WTC11 (cell line): Measurements from ENCODE around the gene ARHGAP23. TPM values are rescaled to one million over a fixed set of nuclear protein-coding genes. Genes with fewer than 3 reads are reported as not detected.

Source experiments
- ATAC-seq: fragments of 200-7000 bp; cut with Tn5 transposase; 2 replicates; pipeline ENCODE4 v1.10.0; 2021; ENCODE audit warnings: mild to moderate bottlenecking, moderate library complexity
- CTCF ChIA-PET: fragments of 300-600 bp; sonication (Branson Sonifier 250); formaldehyde crosslinking; loops from one replicate; lab custom pipeline; 2021; ENCODE audit warnings: antibody characterized with exemption; lab: Charles Lee
- POLR2A ChIA-PET: fragments of 350-600 bp; sonication (Branson Sonifier 250); formaldehyde crosslinking; loops from one replicate; lab custom pipeline; 2021; ENCODE audit warnings: antibody characterized with exemption; lab: Charles Lee
- DNase-seq: peaks from one replicate; pipeline ENCODE4 v3.0.0; 2021; ENCODE audit warnings: low spot score
- H3K27ac Mint-ChIP-seq: 2 replicates; pipeline ENCODE4 v1.8.0; 2021; ENCODE audit warnings: mixed read lengths
- H3K27me3 Mint-ChIP-seq: 2 replicates; pipeline ENCODE4 v1.8.0; 2021; ENCODE audit warnings: low read depth, mild to moderate bottlenecking, moderate library complexity, mixed read lengths
- H3K36me3 Mint-ChIP-seq: 2 replicates; pipeline ENCODE4 v1.8.0; 2021; ENCODE audit warnings: mixed read lengths
- H3K4me1 Mint-ChIP-seq: 2 replicates; pipeline ENCODE4 v1.8.0; 2022; ENCODE audit warnings: mixed read lengths
- H3K4me3 Mint-ChIP-seq: 2 replicates; pipeline ENCODE4 v1.8.0; 2021; ENCODE audit warnings: mild to moderate bottlenecking, moderate library complexity, mixed read lengths
- H3K9me3 Mint-ChIP-seq: 2 replicates; pipeline ENCODE4 v1.8.0; 2021; ENCODE audit warnings: mixed read lengths
- ATF2 ChIP-seq: sonication (generic); formaldehyde crosslinking; IDR thresholded peaks from 2 replicates; pipeline ENCODE4 v1.8.1; 2022; ENCODE audit warnings: low read depth, missing genetic modification reagents, borderline replicate concordance
- ATF6 ChIP-seq: sonication (generic); formaldehyde crosslinking; IDR thresholded peaks from 2 replicates; pipeline ENCODE4 v1.8.1; 2023; ENCODE audit warnings: mild to moderate bottlenecking, missing genetic modification reagents
- CBFB ChIP-seq: sonication (generic); formaldehyde crosslinking; IDR thresholded peaks from 2 replicates; pipeline ENCODE4 v1.8.1; 2022; ENCODE audit warnings: mild to moderate bottlenecking, low read depth, missing genetic modification reagents
- CREB1 ChIP-seq: sonication (generic); formaldehyde crosslinking; IDR thresholded peaks from 2 replicates; pipeline ENCODE4 v1.8.0; 2023; ENCODE audit warnings: mild to moderate bottlenecking, missing genetic modification reagents
- ELF4 ChIP-seq: sonication (generic); formaldehyde crosslinking; IDR thresholded peaks from 2 replicates; pipeline ENCODE4 v1.8.1; 2022; ENCODE audit warnings: low read depth, mild to moderate bottlenecking, moderate library complexity, missing genetic modification reagents
- ESRRA ChIP-seq: sonication (generic); formaldehyde crosslinking; IDR thresholded peaks from 2 replicates; pipeline ENCODE4 v1.8.1; 2022; ENCODE audit warnings: mild to moderate bottlenecking, missing genetic modification reagents, borderline replicate concordance
- FOXK1 ChIP-seq: sonication (generic); formaldehyde crosslinking; IDR thresholded peaks from 2 replicates; pipeline ENCODE4 v1.8.0; 2022; ENCODE audit warnings: mild to moderate bottlenecking, moderate library complexity, missing genetic modification reagents
- FOXP1 ChIP-seq: sonication (generic); formaldehyde crosslinking; IDR thresholded peaks from 2 replicates; pipeline ENCODE4 v1.8.0; 2022; ENCODE audit warnings: missing genetic modification reagents, mild to moderate bottlenecking, moderate library complexity, borderline replicate concordance
- FOXP4 ChIP-seq: sonication (generic); formaldehyde crosslinking; IDR thresholded peaks from 2 replicates; pipeline ENCODE4 v1.8.0; 2022; ENCODE audit warnings: mild to moderate bottlenecking, missing genetic modification reagents
- KAT7 ChIP-seq: sonication (generic); formaldehyde crosslinking; IDR thresholded peaks from 2 replicates; pipeline ENCODE4 v1.8.1; 2023; ENCODE audit warnings: missing genetic modification reagents, mild to moderate bottlenecking, borderline replicate concordance
- MYBL2 ChIP-seq: sonication (generic); formaldehyde crosslinking; IDR thresholded peaks from 2 replicates; pipeline ENCODE4 v1.8.1; 2023; ENCODE audit warnings: mild to moderate bottlenecking, moderate library complexity, missing genetic modification reagents
- PREB ChIP-seq: sonication (generic); formaldehyde crosslinking; IDR thresholded peaks from 2 replicates; pipeline ENCODE4 v1.8.1; 2022; ENCODE audit warnings: mild to moderate bottlenecking, missing genetic modification reagents, moderate library complexity, borderline replicate concordance
- USF1 ChIP-seq: sonication (generic); formaldehyde crosslinking; IDR thresholded peaks from 2 replicates; pipeline ENCODE4 v1.8.0; 2022; ENCODE audit warnings: mild to moderate bottlenecking, missing genetic modification reagents
- ZBTB43 ChIP-seq: sonication (generic); formaldehyde crosslinking; IDR thresholded peaks from 2 replicates; pipeline ENCODE4 v1.8.1; 2023; ENCODE audit warnings: mild to moderate bottlenecking, missing genetic modification reagents
- ZNF121 ChIP-seq: sonication (generic); formaldehyde crosslinking; IDR thresholded peaks from 2 replicates; pipeline ENCODE4 v1.8.0; 2023; ENCODE audit warnings: missing genetic modification reagents
- ZNF281 ChIP-seq: sonication (generic); formaldehyde crosslinking; IDR thresholded peaks from 2 replicates; pipeline ENCODE4 v1.8.0; 2023; ENCODE audit warnings: mild to moderate bottlenecking, missing genetic modification reagents
- ZNF671 ChIP-seq: fragments of 250-450 bp; sonication (Bioruptor Pico); IDR thresholded peaks from 2 replicates; pipeline ENCODE4 v1.8.0; 2021; ENCODE audit warnings: mild to moderate bottlenecking
- ZSCAN18 ChIP-seq: fragments of 250-450 bp; sonication (Bioruptor Pico); IDR thresholded peaks from 2 replicates; pipeline ENCODE4 v2.1.2; 2022; ENCODE audit warnings: mild to moderate bottlenecking, moderate library complexity
- total RNA-seq: library from RNA; stranded (reverse); gene quantifications from 3 replicates; pipeline ENCODE4 v1.2.3, GENCODE V29; 2021

ARHGAP23 gene
- total RNA-seq, 1 experiment from 2014 or later = 66.0 TPM

- Mint-ChIP-seq H3K36me3 (0 out of 2 replicates have a peak, but pooled peaks cover 2% of the 10 kb centered on the region), H3K4me3 (no peak overlapping the region), H3K9me3 (no peaks in the 10 kb centered on the region), H3K4me1 (peaks cover 55% of the 10 kb centered on the region), H3K27ac (peak overlapping the region; percentile 58), H3K27me3 (no peaks in the 10 kb centered on the region)
- ChIA-PET CTCF (interaction anchor here (1.4 to 4.3 kb wide), 7 partner anchors 9 to 116 kb away, joined by 5 to 44 read pairs (median 13); no protein-coding TSS in a partner anchor), POLR2A (interaction anchor here (1.1 to 2.7 kb wide), 2 partner anchors 9 to 10 kb away, joined by 3 to 28 read pairs; no protein-coding TSS in a partner anchor)
- no peak for DNase-seq
- no peak for ATAC-seq
- TF ChIP-seq ZSCAN18 (no peak), ATF6 (CRISPR knock-in tag) (no peak), MYBL2 (CRISPR knock-in tag) (no peak), ZNF121 (no peak), ELF4 (CRISPR knock-in tag) (no peak), CREB1 (CRISPR knock-in tag) (no peak), FOXP1 (CRISPR knock-in tag) (no peak), ZNF671 (no peak), ZNF281 (CRISPR knock-in tag) (no peak), ESRRA (CRISPR knock-in tag) (no peak), PREB (CRISPR knock-in tag) (no peak)
Measured at GRCh38 chr17:38442548-38442947, 14.3 kb downstream of the ARHGAP23 start.

- Mint-ChIP-seq H3K27me3 (no peaks in the 10 kb centered on the region), H3K9me3 (no peaks in the 10 kb centered on the region), H3K27ac (no peak overlapping the region), H3K4me3 (no peak overlapping the region), H3K4me1 (peaks cover 54% of the 10 kb centered on the region), H3K36me3 (0 out of 2 replicates have a peak, but pooled peaks cover 2% of the 10 kb centered on the region)
- ATAC-seq = no peak
- CTCF ChIA-PET = interaction anchor here (0.5 to 4.3 kb wide), 24 partner anchors 8 to 220 kb away, joined by 3 to 44 read pairs (median 5); no protein-coding TSS in a partner anchor
- POLR2A ChIA-PET = interaction anchor here (0.7 to 1.0 kb wide), 2 partner anchors 20 to 66 kb away, joined by 3 read pairs; no protein-coding TSS in a partner anchor
- no peak for DNase-seq
- TF ChIP-seq ZNF121 (no peak), CBFB (no peak), FOXP4 (no peak), MYBL2 (CRISPR knock-in tag) (no peak), USF1 (CRISPR knock-in tag) (no peak), ZBTB43 (CRISPR knock-in tag) (no peak), KAT7 (CRISPR knock-in tag) (no peak), ATF2 (no peak), FOXK1 (CRISPR knock-in tag) (no peak)
Measured at GRCh38 chr17:38443356-38444031, 15.2 kb downstream of the ARHGAP23 start.
